AG10803 (cell line): Measurements from ENCODE around the gene FAM200A.

Source experiments
- DNase-seq: peaks from one replicate; pipeline ENCODE4 v3.0.0; 2010; ENCODE audit warnings: low read depth
- H3K4me3 ChIP-seq: 2 replicates; pipeline ENCODE4 v1.5.1; 2011; ENCODE audit warnings: mild to moderate bottlenecking, low read length, control low read depth
- TF ChIP-seq, protein P1 (sequence below): conservative IDR thresholded peaks from 2 replicates; pipeline ENCODE4 v1.5.1; 2011; ENCODE audit warnings: mild to moderate bottlenecking, low read length, control low read depth, inconsistent platforms

Gene FAM200A

DNA sequence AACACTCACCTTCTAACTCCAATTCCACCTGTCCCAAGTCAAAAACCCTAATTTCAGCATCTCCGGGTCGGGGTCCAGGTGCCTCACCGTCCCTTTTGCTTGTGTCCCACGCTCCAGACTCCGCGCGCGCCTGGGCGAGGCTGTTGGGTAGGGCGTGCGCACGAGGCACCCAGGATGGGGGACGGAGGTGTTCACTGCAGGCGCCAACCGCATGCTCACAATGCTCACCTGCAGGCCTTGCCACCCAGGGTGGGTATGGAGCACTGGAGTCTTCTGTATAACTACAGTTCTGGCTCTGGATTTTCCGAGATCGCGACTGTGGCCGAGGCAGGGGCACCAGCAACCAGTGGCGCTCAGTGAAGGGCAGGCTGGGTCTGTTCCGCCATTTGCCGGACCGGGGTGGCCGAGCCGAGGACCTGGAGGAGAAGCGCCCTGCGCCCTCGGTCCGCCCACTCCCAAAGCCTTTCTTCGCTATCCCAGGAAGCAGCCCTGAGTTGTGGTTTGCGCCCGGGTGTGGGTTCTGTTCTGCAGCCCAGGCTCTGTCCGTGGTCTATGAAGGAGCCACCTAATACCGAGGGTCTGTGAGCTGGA is 8.7 kb downstream of the FAM200A start:
- DNase-seq = no peak
- TF ChIP-seq, protein P1, sequence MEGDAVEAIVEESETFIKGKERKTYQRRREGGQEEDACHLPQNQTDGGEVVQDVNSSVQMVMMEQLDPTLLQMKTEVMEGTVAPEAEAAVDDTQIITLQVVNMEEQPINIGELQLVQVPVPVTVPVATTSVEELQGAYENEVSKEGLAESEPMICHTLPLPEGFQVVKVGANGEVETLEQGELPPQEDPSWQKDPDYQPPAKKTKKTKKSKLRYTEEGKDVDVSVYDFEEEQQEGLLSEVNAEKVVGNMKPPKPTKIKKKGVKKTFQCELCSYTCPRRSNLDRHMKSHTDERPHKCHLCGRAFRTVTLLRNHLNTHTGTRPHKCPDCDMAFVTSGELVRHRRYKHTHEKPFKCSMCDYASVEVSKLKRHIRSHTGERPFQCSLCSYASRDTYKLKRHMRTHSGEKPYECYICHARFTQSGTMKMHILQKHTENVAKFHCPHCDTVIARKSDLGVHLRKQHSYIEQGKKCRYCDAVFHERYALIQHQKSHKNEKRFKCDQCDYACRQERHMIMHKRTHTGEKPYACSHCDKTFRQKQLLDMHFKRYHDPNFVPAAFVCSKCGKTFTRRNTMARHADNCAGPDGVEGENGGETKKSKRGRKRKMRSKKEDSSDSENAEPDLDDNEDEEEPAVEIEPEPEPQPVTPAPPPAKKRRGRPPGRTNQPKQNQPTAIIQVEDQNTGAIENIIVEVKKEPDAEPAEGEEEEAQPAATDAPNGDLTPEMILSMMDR = no peak
- H3K4me3 ChIP-seq = no peak overlapping the region

DNA sequence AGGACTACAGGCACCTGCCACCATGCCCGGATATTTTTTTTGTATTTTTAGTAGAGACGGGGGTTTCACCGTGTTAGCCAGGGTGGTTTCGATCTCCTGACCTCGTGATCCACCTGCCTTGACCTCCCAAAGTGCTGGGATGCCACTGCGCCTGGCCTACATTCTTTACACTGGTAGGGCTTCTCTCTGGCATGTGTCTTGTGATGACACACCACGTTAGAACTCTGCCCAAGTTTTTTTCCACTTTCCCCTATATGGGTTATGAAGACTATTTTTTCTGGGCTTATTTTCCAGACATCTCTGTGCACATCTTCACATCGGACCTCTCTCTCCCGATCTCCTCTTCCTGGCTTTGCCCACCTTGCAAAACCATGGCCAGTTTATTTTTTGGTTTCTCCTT is 10.7 kb downstream of the FAM200A start:
- H3K4me3 ChIP-seq = no peak overlapping the region
- TF ChIP-seq, protein P1 = no peak
- DNase-seq = no peak

DNA sequence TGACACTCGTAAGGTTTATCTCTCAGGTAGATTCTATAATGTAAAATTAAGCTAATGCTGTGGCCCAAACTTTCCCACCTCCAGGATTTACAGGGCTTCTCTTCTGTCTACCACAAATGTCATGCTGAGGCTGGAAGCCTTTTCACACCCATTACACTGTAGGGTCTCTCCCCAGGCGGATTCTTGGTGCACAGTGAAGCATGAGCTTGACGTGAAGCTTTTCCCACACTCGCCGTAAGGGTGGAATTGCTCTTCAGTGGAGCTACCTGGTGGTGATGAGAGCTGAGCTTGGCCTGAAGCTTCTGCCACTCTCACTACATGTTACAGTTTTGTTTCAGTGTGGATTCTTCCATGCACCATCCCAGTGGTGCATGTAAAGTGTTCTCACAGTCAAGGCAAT is 11.4 kb downstream of the FAM200A start:
- TF ChIP-seq, protein P1 = no peak
- no peak overlapping the region for H3K4me3 ChIP-seq
- no peak for DNase-seq

DNA sequence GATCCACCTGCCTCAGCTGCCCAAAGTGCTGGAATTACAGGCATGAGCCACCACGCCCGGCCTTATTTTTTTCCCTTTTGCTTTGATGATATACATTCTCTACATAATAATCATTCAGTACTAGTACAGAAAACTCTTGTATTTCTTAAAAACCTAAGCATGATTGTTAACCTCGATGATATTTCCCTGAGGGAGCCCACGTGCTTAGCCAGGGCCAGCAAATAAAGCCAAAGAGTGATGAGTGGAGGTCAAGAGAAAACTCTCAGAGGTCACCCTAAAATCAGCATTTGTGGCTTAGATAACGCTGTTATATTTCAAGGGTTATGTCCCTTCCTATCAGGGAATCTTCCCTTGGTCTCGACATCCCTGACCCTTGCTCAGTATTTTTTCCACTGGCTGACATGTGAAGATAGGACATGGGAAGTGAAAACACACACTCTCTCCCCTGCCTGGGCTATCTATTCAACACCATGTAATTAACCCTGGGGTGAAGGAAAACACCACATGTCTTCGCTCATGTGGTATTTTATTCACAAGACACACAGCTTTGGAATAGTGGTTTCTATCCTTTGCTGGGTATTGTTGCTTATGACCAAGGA is 12.6 kb downstream of the FAM200A start:
- DNase-seq = no peak
- TF ChIP-seq, protein P1 = no peak

DNA sequence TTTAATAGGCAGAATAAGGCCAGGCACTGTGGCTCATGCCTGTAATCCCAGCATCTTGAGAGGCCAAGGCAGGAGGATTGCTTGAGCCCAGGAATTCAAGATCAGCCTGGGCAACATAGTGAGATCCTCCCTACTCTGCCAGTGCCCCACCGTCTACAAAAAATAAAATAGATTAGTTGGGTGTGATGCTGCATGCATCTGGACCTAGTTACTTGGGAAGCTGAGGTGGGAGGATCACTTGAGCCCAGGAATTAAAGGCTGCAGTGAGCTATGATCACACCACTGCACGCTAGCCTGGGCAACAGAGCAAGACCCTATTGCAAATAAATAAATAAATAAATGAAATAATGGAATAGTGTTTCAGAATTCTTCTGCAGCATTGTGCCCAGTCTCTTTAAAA is 16.2 kb downstream of the FAM200A start:
- DNase-seq = no peak

More for the DNA sequence above, 12.6 kb downstream of the FAM200A start:
- no peak overlapping the region for H3K4me3 ChIP-seq

DNA sequence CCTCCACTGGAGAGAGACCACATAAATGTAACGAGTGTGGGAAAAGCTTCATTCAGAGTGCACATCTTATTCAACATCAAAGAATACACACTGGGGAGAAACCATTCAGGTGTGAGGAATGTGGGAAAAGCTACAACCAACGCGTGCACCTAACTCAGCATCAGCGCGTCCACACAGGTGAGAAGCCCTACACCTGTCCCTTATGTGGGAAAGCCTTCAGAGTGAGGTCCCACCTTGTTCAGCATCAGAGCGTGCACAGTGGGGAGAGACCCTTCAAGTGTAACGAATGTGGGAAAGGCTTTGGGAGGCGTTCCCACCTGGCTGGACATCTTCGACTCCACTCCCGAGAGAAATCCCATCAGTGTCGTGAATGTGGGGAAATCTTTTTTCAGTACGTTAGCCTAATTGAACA is 20.6 kb downstream of the FAM200A start:
- TF ChIP-seq, protein P1 = no peak
- no peak for DNase-seq
- no peak overlapping the region for H3K4me3 ChIP-seq

More for the DNA sequence above, 16.2 kb downstream of the FAM200A start:
- TF ChIP-seq, protein P1 = no peak
- no peak overlapping the region for H3K4me3 ChIP-seq
